Kidney epithelial cell (primary cell): ENCODE data around the gene DPPA2. TPM values are rescaled to one million over a fixed set of nuclear protein-coding genes. Genes with fewer than 3 reads are reported as not detected.

ENCODE experiments used
- DNase-seq: peaks from one replicate; pipeline ENCODE4 v3.0.0-alpha.2; 2010; ENCODE audit warnings: low read depth
- H3K27me3 ChIP-seq: 2 replicates; pipeline ENCODE4 v1.6.0; 2011; ENCODE audit warnings: low read length; ENCODE audit not compliant: control insufficient read depth, insufficient read depth
- H3K36me3 ChIP-seq: 2 replicates; pipeline ENCODE4 v1.5.1; 2011; ENCODE audit warnings: low read length; ENCODE audit not compliant: control insufficient read depth, insufficient read depth
- H3K4me3 ChIP-seq: 2 replicates; pipeline ENCODE4 v1.5.1; 2011; ENCODE audit warnings: low read depth, mild to moderate bottlenecking, control low read depth, low read length
- total RNA-seq: library from RNA; depleted of rRNA; stranded (reverse); fragments of >200 nt; gene quantifications from 2 replicates; pipeline ENCODE4 v1.2.3, GENCODE V29; 2015
- TF ChIP-seq, protein P1 (sequence below): IDR thresholded peaks from 2 replicates; pipeline ENCODE4 v1.5.1; 2011; ENCODE audit warnings: mild to moderate bottlenecking, moderate library complexity, low read length, control low read depth, inconsistent platforms; ENCODE audit not compliant: insufficient read depth, poor library complexity, severe bottlenecking

Gene DPPA2
- total RNA-seq, 1 donor from 2014 or later = not detected

DNA sequence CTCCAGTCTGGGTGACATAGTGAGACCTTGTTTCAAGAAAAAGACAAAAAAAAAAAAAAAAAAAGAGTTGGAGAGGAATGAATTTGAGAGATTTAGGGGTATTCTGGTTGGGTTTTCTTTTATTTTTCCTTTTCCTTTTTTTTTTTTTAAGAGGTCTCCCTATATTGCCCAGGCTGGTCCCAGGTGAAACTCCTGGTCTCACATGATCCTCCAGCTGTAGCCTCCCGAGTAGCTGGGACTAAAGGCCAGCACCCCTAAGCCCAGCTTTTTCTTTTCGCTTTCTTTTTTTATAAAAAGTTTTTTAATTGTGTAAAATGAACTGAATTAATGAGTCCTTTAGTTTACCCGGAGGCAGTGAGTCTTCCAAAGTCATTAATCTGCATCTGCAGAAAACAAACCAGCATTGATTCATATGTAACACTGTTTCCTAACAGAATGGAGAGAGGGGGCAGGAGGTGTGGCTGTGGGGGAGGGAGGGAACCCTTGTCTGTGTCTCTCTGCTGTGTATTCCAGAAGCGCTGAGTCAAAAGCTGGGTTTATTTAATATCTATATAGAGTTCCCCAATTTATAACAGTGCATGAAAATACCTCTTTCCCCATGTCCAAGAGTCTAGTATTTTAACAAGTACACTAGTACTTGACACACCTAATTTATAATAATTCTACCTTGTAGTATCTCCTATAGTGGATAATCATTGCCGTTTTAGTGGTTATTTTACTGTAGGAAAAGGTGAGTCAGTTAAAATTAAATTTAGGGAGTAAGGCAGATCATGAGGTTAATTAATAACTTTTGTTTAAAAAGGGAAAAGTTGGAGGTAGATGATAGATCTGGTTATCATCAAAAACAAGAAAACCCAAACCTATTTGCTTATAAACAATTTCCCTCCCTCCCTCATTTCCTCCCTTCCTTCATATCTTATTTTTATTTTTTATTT lies 23.7 kb upstream of the DPPA2 start:
- TF ChIP-seq, protein P1, sequence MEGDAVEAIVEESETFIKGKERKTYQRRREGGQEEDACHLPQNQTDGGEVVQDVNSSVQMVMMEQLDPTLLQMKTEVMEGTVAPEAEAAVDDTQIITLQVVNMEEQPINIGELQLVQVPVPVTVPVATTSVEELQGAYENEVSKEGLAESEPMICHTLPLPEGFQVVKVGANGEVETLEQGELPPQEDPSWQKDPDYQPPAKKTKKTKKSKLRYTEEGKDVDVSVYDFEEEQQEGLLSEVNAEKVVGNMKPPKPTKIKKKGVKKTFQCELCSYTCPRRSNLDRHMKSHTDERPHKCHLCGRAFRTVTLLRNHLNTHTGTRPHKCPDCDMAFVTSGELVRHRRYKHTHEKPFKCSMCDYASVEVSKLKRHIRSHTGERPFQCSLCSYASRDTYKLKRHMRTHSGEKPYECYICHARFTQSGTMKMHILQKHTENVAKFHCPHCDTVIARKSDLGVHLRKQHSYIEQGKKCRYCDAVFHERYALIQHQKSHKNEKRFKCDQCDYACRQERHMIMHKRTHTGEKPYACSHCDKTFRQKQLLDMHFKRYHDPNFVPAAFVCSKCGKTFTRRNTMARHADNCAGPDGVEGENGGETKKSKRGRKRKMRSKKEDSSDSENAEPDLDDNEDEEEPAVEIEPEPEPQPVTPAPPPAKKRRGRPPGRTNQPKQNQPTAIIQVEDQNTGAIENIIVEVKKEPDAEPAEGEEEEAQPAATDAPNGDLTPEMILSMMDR = no peak
- no peaks in the 10 kb centered on the region for H3K36me3 ChIP-seq
- H3K4me3 ChIP-seq = no peak overlapping the region
- no peaks in the 10 kb centered on the region for H3K27me3 ChIP-seq
- no peak for DNase-seq

DNA sequence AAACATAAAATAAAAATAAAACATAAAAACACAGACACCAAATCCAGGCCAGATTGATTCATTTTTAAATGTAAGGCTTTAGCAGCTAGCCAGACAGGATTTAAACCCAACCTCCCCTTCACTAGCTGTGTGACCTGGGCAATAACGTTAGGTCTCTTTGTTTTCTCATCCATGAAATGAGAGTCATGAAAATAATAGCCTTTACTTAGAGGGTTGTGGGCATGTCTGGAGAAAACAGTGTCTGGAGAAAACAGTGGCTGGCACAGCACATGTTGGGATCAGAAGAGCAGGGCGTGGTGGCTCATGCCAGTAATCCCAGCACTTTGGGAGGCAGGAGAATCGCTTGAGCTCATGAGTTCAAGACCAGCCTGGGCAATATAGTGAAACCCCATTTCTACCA lies 22.9 kb upstream of the DPPA2 start:
- TF ChIP-seq, protein P1 = no peak
- no peaks in the 10 kb centered on the region for H3K27me3 ChIP-seq
- no peaks in the 10 kb centered on the region for H3K36me3 ChIP-seq
- DNase-seq = peak; percentile 42
- H3K4me3 ChIP-seq = no peak overlapping the region

DNA sequence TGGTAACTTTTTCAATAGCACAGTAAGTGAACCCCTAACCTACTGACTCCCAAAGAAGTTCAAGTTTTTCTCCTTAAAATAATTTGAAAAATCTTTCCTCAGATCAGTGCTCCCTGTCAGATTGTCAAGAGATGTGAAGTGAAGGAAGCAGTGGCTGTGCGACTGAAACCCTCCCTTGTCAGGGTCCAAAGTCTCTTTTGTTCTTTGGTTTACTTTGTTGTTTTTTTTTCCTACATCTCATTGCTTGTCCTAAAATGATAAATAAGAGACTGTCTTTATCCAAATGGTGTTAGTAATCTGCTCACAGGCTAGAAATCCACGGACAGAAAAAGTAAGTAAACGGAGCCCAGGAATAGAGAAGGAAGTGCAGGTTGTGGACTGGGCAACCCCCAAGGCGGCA lies 22.0 kb upstream of the DPPA2 start:
- Histone ChIP-seq H3K27me3 (no peaks in the 10 kb centered on the region), H3K4me3 (no peak overlapping the region), H3K36me3 (no peaks in the 10 kb centered on the region)
- DNase-seq = no peak
- TF ChIP-seq, protein P1 = no peak

DNA sequence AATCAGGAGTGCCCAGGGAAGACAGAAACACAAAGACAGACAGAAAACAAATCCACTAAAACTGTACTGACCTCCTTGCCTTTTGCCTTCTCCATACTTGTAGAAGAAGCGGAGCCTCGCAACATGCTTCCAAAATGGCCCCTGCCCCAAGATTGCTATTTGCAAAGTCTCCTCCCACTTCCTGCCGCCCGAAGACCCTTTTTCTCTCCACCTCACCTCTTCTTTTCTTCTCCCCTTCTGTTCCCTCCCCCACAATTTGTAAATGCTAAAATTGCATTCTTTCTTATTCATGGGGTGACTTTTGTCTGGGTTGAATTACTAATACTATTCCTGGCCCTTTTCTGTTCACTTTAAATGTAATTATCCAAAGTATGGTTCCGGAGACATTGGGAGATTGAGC lies 21.1 kb upstream of the DPPA2 start, which contains the start of gene DPPA4:
DPPA4 (minus strand) TSS at position 154 of the 400 bp plus-strand sequence; CDS start at position 125, 29 bp downstream.
- DNase-seq = no peak
- H3K4me3 ChIP-seq = no peak within 1 kb of the TSS
- TF ChIP-seq, protein P1 = no peak

DNA sequence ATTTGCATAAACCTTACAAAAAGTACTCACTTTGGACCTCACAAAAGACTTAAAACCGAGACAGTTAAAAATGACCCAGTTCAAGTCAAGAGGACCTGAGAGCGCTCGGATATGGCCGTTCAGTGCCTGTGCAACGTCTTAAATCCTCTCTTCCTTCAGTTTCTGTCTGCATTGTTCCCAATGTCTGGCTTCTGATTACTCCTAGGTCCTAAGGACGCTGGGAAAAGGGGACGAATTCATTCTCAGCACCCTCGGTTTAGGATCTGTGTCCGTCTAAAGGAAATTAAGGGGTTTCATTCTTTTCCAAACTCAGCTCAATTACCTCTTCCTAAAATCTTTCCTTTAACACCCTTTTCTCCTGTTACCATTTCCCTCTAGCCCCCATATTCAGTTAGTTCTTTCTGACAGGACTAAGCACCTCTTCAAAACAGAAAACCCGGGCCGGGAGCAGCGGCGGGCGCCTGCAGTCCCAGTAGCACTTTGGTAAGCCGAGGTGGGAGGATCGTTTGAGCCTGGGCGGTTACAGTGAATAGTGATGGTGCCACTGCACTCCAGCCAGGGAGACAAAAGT lies 20.1 kb upstream of the DPPA2 start:
- no peak for DNase-seq
- H3K27me3 ChIP-seq = no peaks in the 10 kb centered on the region
- H3K36me3 ChIP-seq = no peaks in the 10 kb centered on the region
- TF ChIP-seq, protein P1 = no peak
- no peak overlapping the region for H3K4me3 ChIP-seq

More for the DNA sequence above, 21.1 kb upstream of the DPPA2 start, which contains the start of gene DPPA4:
- Histone ChIP-seq H3K27me3 (no peaks in the 10 kb centered on the region), H3K36me3 (no peaks in the 10 kb centered on the region)
